HG03439 (cell line): ENCODE results near the gene FAM50A.

Experiments used
- ATAC-seq: cut with Tn5 transposase; IDR thresholded peaks from one replicate; pipeline ENCODE4 v1.9.1; 2021; ENCODE audit warnings: mild to moderate bottlenecking, moderate library complexity; ENCODE audit not compliant: unreplicated experiment

Gene FAM50A

GRCh38 chrX:154437971-154438893 is 5.7 kb upstream of the FAM50A start:
- no peak for ATAC-seq

GRCh38 chrX:154439841-154440240 is 4.1 kb upstream of the FAM50A start:
- no peak for ATAC-seq

GRCh38 chrX:154440623-154441357 is 3.2 kb upstream of the FAM50A start:
- no peak for ATAC-seq

- ATAC-seq, result no peak
These were observed 2.4 kb upstream of the FAM50A start for GRCh38 chrX:154441564-154441963.

GRCh38 chrX:154441984-154442707 is 1.8 kb upstream of the FAM50A start:
- no peak for ATAC-seq

GRCh38 chrX:154443479-154443910 is 446 bp upstream of the FAM50A start:
- peak; percentile 6 for ATAC-seq

- ATAC-seq, result peak; percentile 13
These were observed 860 bp downstream of the FAM50A start for GRCh38 chrX:154444755-154445246.

GRCh38 chrX:154445776-154446175 is 1.8 kb downstream of the FAM50A start:
- ATAC-seq, result no peak

GRCh38 chrX:154446430-154446829 is 2.5 kb downstream of the FAM50A start:
- ATAC-seq, result no peak

- ATAC-seq, result no peak
These were observed 4.5 kb downstream of the FAM50A start for GRCh38 chrX:154448484-154448883.

- no peak for ATAC-seq
These were observed 5.7 kb downstream of the FAM50A start for GRCh38 chrX:154449618-154450017.

- no peak for ATAC-seq
These were observed 6.4 kb downstream of the FAM50A start for GRCh38 chrX:154450312-154450711.

GRCh38 chrX:154452823-154453222 is 8.9 kb downstream of the FAM50A start:
- no peak for ATAC-seq

- ATAC-seq, result peak; percentile 57
These were observed 13.7 kb downstream of the FAM50A start for GRCh38 chrX:154457491-154458115.

- ATAC-seq, result peak; percentile 69
These were observed 14.4 kb downstream of the FAM50A start, which contains the start of gene PLXNA3 for GRCh38 chrX:154458116-154458953. Gene PLXNA3, plus strand, starts transcription at chrX:154458281. Its CDS starts 1,903 bp downstream, at chrX:154460184.

GRCh38 chrX:154458954-154459778 is 15.2 kb downstream of the FAM50A start:
- ATAC-seq, result no peak

GRCh38 chrX:154459832-154460231 is 15.9 kb downstream of the FAM50A start:
- no peak for ATAC-seq

- ATAC-seq, result no peak
These were observed 16.4 kb downstream of the FAM50A start for GRCh38 chrX:154460326-154460725.

GRCh38 chrX:154462396-154462795 is 18.5 kb downstream of the FAM50A start:
- no peak for ATAC-seq
